Activated CD8-positive, alpha-beta T cell treated with anti-CD3 and anti-CD28 coated beads for 36 hours (primary cell): ENCODE results near the gene AAMDC. TPM values are rescaled to one million over a fixed set of nuclear protein-coding genes. Genes with fewer than 3 reads are reported as not detected.

Experiments used
- ATAC-seq: fragments of 200-7000 bp; cut with Tn5 transposase; one replicate; pipeline ENCODE4 v1.10.0; 2021; ENCODE audit warnings: mild to moderate bottlenecking, moderate library complexity
- CTCF ChIA-PET: fragments of 350-600 bp; sonication (Branson Sonifier 250); formaldehyde crosslinking; loops from one replicate; lab custom pipeline; 2021; ENCODE audit warnings: antibody characterized with exemption; lab: Charles Lee
- POLR2A ChIA-PET: fragments of 350-600 bp; sonication (Branson Sonifier 250); formaldehyde crosslinking; loops from one replicate; lab custom pipeline; 2021; ENCODE audit warnings: antibody characterized with exemption; lab: Charles Lee
- DNase-seq: peaks from one replicate; pipeline ENCODE4 v3.0.0-alpha.2; 2020
- H3K27ac Mint-ChIP-seq: one replicate; pipeline ENCODE4 v1.8.0; 2021; ENCODE audit warnings: mild to moderate bottlenecking, mixed read lengths
- H3K27me3 Mint-ChIP-seq: one replicate; pipeline ENCODE4 v1.8.0; 2021; ENCODE audit warnings: mixed read lengths
- H3K36me3 Mint-ChIP-seq: one replicate; pipeline ENCODE4 v1.8.0; 2021; ENCODE audit warnings: low read depth, mixed read lengths
- H3K4me1 Mint-ChIP-seq: one replicate; pipeline ENCODE4 v1.8.0; 2021; ENCODE audit warnings: low read depth, mixed read lengths
- H3K4me3 Mint-ChIP-seq: one replicate; pipeline ENCODE4 v1.8.0; 2021; ENCODE audit warnings: mild to moderate bottlenecking, moderate library complexity, mixed read lengths
- H3K9me3 Mint-ChIP-seq: one replicate; pipeline ENCODE4 v1.8.0; 2021; ENCODE audit warnings: mixed read lengths
- CTCF ChIP-seq: fragments of 200-600 bp; IDR thresholded peaks from one replicate; pipeline ENCODE4 v1.8.0; 2022; ENCODE audit warnings: antibody characterized with exemption, mild to moderate bottlenecking
- intact Hi-C: fragments of 100-400 bp; cut with micrococcal nuclease; formaldehyde crosslinking; loops from one replicate; pipeline ENCODE4 v1.10.0; 2022
- total RNA-seq, 2 experiments: library from RNA; stranded (reverse); gene quantifications; one replicate each; pipeline ENCODE4 v1.2.3, GENCODE V29; 2021

The AAMDC gene
- total RNA-seq, 2 experiments from 2014 or later = 3.7 to 4.9 TPM

- H3K9me3 Mint-ChIP-seq = no peaks in the 10 kb centered on the region
- no peak for TF ChIP-seq CTCF
- intact Hi-C loops = no loop called here
- ATAC-seq (peak; percentile 45), DNase-seq (no peak)
- peak overlapping the region; percentile 11 for H3K27ac Mint-ChIP-seq
- ChIA-PET CTCF (no interaction called here), POLR2A (no interaction called here)
- H3K27me3 Mint-ChIP-seq = no peaks in the 10 kb centered on the region
- H3K36me3 Mint-ChIP-seq = peaks cover 12% of the 10 kb centered on the region
- no peak overlapping the region for H3K4me3 Mint-ChIP-seq
- no peaks in the 10 kb centered on the region for H3K4me1 Mint-ChIP-seq
These were observed 58.3 kb downstream of the AAMDC start for GRCh38 chr11:77879218-77879617.

GRCh38 chr11:77882396-77882795, 61.5 kb downstream of the AAMDC start:
- no peak overlapping the region for H3K4me3 Mint-ChIP-seq
- no peaks in the 10 kb centered on the region for H3K9me3 Mint-ChIP-seq
- no peak for TF ChIP-seq CTCF
- no peak for ATAC-seq
- no peak overlapping the region for H3K27ac Mint-ChIP-seq
- H3K27me3 Mint-ChIP-seq = no peaks in the 10 kb centered on the region
- POLR2A ChIA-PET = no interaction called here
- intact Hi-C loops = no loop called here
- DNase-seq = no peak
- H3K36me3 Mint-ChIP-seq = peaks cover 12% of the 10 kb centered on the region
- H3K4me1 Mint-ChIP-seq = no peaks in the 10 kb centered on the region
- CTCF ChIA-PET = no interaction called here

- no peaks in the 10 kb centered on the region for H3K4me1 Mint-ChIP-seq
- no peaks in the 10 kb centered on the region for H3K27me3 Mint-ChIP-seq
- intact Hi-C loops = no loop called here
- peaks cover 17% of the 10 kb centered on the region for H3K36me3 Mint-ChIP-seq
- H3K4me3 Mint-ChIP-seq = no peak overlapping the region
- ATAC-seq (no peak), DNase-seq (no peak)
- H3K27ac Mint-ChIP-seq = no peak overlapping the region
- ChIA-PET CTCF (no interaction called here), POLR2A (no interaction called here)
- no peak for TF ChIP-seq CTCF
- no peaks in the 10 kb centered on the region for H3K9me3 Mint-ChIP-seq
These were observed 62.8 kb downstream of the AAMDC start for GRCh38 chr11:77883775-77884174.

- Mint-ChIP-seq H3K36me3 (peaks cover 20% of the 10 kb centered on the region), H3K27ac (no peak overlapping the region), H3K4me3 (no peak overlapping the region), H3K27me3 (no peaks in the 10 kb centered on the region), H3K4me1 (no peaks in the 10 kb centered on the region), H3K9me3 (no peaks in the 10 kb centered on the region)
- ChIA-PET POLR2A (no interaction called here), CTCF (no interaction called here)
- no peak for TF ChIP-seq CTCF
- DNase-seq (no peak), ATAC-seq (no peak)
- intact Hi-C loops = no loop called here
These were observed 63.4 kb downstream of the AAMDC start for GRCh38 chr11:77884186-77884828.

GRCh38 chr11:77884829-77885190, 63.9 kb downstream of the AAMDC start:
- H3K36me3 Mint-ChIP-seq = peaks cover 22% of the 10 kb centered on the region
- ATAC-seq (no peak), DNase-seq (no peak)
- ChIA-PET CTCF (interaction anchor here (0.6 kb wide), 1 partner anchor 89 kb away, joined by 3 read pairs; no protein-coding TSS in a partner anchor), POLR2A (no interaction called here)
- TF ChIP-seq CTCF = no peak
- H3K27ac Mint-ChIP-seq = no peak overlapping the region
- intact Hi-C loops = no loop called here
- no peak overlapping the region for H3K4me3 Mint-ChIP-seq
- no peaks in the 10 kb centered on the region for H3K27me3 Mint-ChIP-seq
- no peaks in the 10 kb centered on the region for H3K9me3 Mint-ChIP-seq
- H3K4me1 Mint-ChIP-seq = no peaks in the 10 kb centered on the region
